Right lobe of liver (tissue), 6 donors: ENCODE data around the gene PLA2G5. TPM values are rescaled to one million over a fixed set of nuclear protein-coding genes. Genes with fewer than 3 reads are reported as not detected.

Experiments
- ATAC-seq, 4 donors: fragments of 200-7000 bp; cut with Tn5 transposase; one replicate each; pipeline ENCODE4 v1.9.1; 2020; ENCODE audit warnings: mild to moderate bottlenecking in 4 of 4, moderate library complexity in 4 of 4
- DNase-seq, 3 donors: peaks; one replicate each; pipeline ENCODE4 v3.0.0-alpha.2; 2020
- H3K27ac ChIP-seq, 3 donors: fragments of 200-600 bp; one replicate each; pipeline ENCODE4 v1.8.0; 2022
- H3K27me3 ChIP-seq, 2 donors: fragments of 200-600 bp; one replicate each; pipeline ENCODE4 v1.8.0; 2022
- H3K36me3 ChIP-seq, 4 donors: fragments of 200-600 bp; sonication (generic) in 1 of 4; one replicate each; pipeline versions ENCODE4 v1.5.1 to v1.8.0; 2017 to 2022; ENCODE audit warnings: control low read depth in 1 of 4
- H3K4me1 ChIP-seq, 4 donors: fragments of 200-600 bp; sonication (generic) in 1 of 4; one replicate each; pipeline versions ENCODE4 v1.5.1 to v1.8.0; 2017 to 2022; ENCODE audit warnings: control low read depth in 1 of 4
- H3K4me3 ChIP-seq, 3 donors: fragments of 200-600 bp; one replicate each; pipeline ENCODE4 v1.8.0; 2022
- H3K9me3 ChIP-seq, 4 donors: fragments of 200-600 bp; sonication (generic) in 1 of 4; one replicate each; pipeline versions ENCODE4 v1.5.1 to v1.8.0; 2017 to 2022; ENCODE audit warnings: control low read depth in 1 of 4
- POLR2A ChIP-seq: fragments of 450-650 bp; IDR thresholded peaks from one replicate; pipeline ENCODE4 v1.6.1; 2017; ENCODE audit warnings: antibody characterized with exemption, mild to moderate bottlenecking
- WGBS: methylation state at CpG from one replicate; pipeline ENCODE4 v1.1.6; 2018; ENCODE audit warnings: low coverage, low lambda C conversion rate; ENCODE audit not compliant: insufficient coverage; ENCODE audit errors: missing lambda C conversion rate; 5-methylcytosine and 5-hydroxymethylcytosine counted together
- intact Hi-C, 2 donors: fragments of 100-400 bp; cut with DNase I; formaldehyde crosslinking; loops; one replicate each; pipeline versions ENCODE4 v1.11.2 to v1.14.1; 2022
- total RNA-seq, 6 experiments: library from RNA; depleted of rRNA in 2 of 6; stranded (reverse); fragments of >200 nt in 2 of 6; fragmentation: NEBNext Ultra II Directional in 3 of 6; extraction: Animal tissue kit (Norgen Biotek cat#: 25700) in 3 of 6; gene quantifications; one replicate each; pipeline versions ENCODE4 v1.1.0 to v1.2.4, GENCODE V29; 2016 to 2023
- TF ChIP-seq, protein P1 (sequence below), 4 donors: fragments of 200-600 bp in 3 of 4; fragments of 450-650 bp in 1 of 4; IDR thresholded peaks; one replicate each; pipeline versions ENCODE4 v1.5.1 to v1.8.0; 2016 to 2022; ENCODE audit warnings: antibody characterized with exemption in 4 of 4, mild to moderate bottlenecking in 2 of 4
- donor health status: DM: no; HTN: yes; CAD: no.
- donor health status: DM: no; HTN: no; CAD: no.
- donor health status: DM: no; HTN: no; CAD: no.
- donor health status: DM: no; HTN: yes; CAD: no.
- donor health status: DM: no; HTN: yes; CAD: no.

PLA2G5 gene
- total RNA-seq, 6 experiments from 2014 or later = 0.62 to 4.8 (median 3.2) TPM

DNA sequence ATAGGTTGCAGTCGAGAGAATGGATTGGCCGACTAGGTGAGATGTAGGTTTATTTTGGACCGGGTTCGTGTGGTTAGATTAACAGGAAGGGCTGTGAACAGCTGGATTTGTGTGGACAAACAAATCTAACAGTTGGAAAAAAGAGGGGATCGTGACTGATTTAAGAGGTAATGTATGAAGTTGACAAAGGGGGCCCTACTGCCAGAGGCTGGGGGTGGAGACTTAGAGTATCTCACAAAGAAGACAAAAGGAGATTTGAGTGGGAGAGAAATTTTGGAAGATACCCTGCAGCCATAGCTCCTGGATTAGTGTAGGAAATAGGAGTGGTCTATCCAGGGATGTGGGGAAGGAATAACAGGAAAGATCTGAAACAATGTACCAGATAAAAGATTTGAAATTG is 38.8 kb upstream of the PLA2G5 start:
- no peak for TF ChIP-seq POLR2A
- TF ChIP-seq, protein P1, sequence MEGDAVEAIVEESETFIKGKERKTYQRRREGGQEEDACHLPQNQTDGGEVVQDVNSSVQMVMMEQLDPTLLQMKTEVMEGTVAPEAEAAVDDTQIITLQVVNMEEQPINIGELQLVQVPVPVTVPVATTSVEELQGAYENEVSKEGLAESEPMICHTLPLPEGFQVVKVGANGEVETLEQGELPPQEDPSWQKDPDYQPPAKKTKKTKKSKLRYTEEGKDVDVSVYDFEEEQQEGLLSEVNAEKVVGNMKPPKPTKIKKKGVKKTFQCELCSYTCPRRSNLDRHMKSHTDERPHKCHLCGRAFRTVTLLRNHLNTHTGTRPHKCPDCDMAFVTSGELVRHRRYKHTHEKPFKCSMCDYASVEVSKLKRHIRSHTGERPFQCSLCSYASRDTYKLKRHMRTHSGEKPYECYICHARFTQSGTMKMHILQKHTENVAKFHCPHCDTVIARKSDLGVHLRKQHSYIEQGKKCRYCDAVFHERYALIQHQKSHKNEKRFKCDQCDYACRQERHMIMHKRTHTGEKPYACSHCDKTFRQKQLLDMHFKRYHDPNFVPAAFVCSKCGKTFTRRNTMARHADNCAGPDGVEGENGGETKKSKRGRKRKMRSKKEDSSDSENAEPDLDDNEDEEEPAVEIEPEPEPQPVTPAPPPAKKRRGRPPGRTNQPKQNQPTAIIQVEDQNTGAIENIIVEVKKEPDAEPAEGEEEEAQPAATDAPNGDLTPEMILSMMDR (IDR thresholded peaks at IDR 0.05) = no peak
- DNase-seq = no peak
- H3K27me3 ChIP-seq = no peaks in the 10 kb centered on the region
- no peaks in the 10 kb centered on the region for H3K9me3 ChIP-seq
- H3K27ac ChIP-seq = no peak overlapping the region
- H3K4me1 ChIP-seq = no peaks in the 10 kb centered on the region
- 69% methylated on average over 5 of the region's 5 CpGs for WGBS
- ATAC-seq = no peak
- intact Hi-C loops = no loop called here
- H3K36me3 ChIP-seq = no peaks in the 10 kb centered on the region
- no peak overlapping the region for H3K4me3 ChIP-seq

DNA sequence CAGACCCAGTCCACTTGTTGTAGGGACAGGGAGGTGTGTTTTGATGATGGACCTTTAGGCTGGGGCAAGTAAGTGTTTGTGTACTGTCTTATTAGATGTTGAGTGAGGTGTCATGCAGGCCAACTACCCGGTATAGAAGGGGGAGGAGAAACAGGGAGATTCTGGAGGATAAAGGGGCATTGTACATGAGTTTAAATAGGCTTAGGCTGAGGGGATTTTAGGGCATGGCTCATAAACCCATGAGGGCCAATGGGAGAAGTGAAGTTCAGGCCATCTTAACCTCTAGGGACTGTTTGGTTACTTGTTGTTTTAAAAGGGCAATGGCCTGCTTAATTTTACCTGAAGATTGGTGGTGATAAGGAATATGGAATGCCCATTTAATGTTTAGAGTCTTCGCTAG is 38.2 kb upstream of the PLA2G5 start:
- no peaks in the 10 kb centered on the region for H3K9me3 ChIP-seq

DNA sequence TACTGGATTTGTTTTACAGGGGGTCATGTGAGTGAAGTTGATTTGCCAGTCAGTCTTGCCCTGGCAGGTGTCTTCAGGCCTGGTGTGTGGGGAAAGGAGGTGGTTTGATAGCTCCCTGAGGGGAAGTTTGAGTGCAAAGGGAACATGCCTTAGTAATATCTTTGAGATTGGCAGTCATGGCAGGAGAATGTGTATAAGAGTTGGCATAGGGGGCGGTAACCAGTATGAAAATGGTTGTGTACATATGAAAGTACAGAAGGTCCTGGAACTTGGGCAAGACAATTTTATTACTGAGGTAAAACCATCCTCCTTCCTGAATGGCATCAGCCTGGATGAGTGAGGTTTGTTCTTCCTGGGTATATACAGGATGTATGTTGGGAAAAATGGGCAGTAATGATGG is 37.6 kb upstream of the PLA2G5 start:
- no peak for DNase-seq
- Histone ChIP-seq H3K4me1 (no peaks in the 10 kb centered on the region), H3K27me3 (no peaks in the 10 kb centered on the region), H3K27ac (no peak overlapping the region), H3K36me3 (no peaks in the 10 kb centered on the region), H3K9me3 (no peaks in the 10 kb centered on the region), H3K4me3 (no peak overlapping the region)
- 70% methylated on average over 1 of the region's 1 CpG for WGBS
- no peak for ATAC-seq
- TF ChIP-seq, protein P1 (IDR thresholded peaks at IDR 0.05) = no peak
- no peak for TF ChIP-seq POLR2A
- intact Hi-C loops = no loop called here

More for the DNA sequence above, 38.2 kb upstream of the PLA2G5 start:
- H3K27ac ChIP-seq = no peak overlapping the region
- DNase-seq = no peak
- no peak overlapping the region for H3K4me3 ChIP-seq
- intact Hi-C loops = no loop called here
- no peak for TF ChIP-seq POLR2A
- TF ChIP-seq, protein P1 (IDR thresholded peaks at IDR 0.05) = no peak
- H3K36me3 ChIP-seq = no peaks in the 10 kb centered on the region
- WGBS = 81% methylated on average over 2 of the region's 2 CpGs
- no peaks in the 10 kb centered on the region for H3K27me3 ChIP-seq
- no peaks in the 10 kb centered on the region for H3K4me1 ChIP-seq
- no peak for ATAC-seq

DNA sequence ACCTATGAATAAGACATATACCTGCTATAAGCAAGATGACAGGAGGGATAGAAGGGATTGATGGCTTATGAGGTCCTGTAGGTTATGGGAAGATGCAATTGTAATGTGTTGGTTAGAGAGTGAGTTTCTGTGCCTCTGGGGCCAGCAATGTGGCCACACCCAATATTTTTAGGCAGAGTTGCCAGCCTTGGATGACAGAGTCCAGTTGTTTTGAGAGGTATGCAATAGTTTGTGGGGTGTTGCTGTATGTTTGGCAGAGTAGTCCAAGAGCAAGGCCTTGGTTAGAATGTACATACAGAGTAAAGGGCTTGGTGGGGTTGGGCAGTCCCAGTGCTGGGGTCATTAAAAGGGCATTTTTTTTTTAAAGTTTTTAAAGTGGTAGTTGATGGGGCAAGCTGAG is 36.6 kb upstream of the PLA2G5 start:
- Histone ChIP-seq H3K4me1 (no peaks in the 10 kb centered on the region), H3K27me3 (no peaks in the 10 kb centered on the region), H3K9me3 (no peaks in the 10 kb centered on the region), H3K36me3 (no peaks in the 10 kb centered on the region), H3K27ac (no peak overlapping the region), H3K4me3 (no peak overlapping the region)
- DNase-seq (no peak), ATAC-seq (no peak)
- no peak for TF ChIP-seq POLR2A
- TF ChIP-seq, protein P1 (IDR thresholded peaks at IDR 0.05) = no peak
- intact Hi-C loops = no loop called here

DNA sequence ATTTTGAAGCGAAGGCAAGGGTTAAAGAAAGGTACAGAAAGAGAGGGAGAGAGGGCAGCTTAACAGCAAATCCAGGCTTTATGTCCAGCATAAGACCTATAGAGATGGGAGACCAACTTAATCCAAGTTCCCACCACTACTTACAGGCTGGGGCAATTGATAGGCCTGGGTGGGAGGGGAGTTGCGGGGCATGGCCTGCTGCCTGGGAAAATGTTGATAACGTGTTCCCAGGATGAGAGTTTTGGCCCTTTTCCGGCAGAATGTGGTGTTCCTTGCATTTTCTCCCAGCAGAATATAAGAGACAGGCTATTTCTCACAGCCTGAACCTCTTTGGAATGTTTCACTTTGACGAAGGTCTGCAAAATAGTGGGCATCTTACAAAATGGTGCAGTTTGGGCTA is 34.9 kb upstream of the PLA2G5 start:
- no peaks in the 10 kb centered on the region for H3K4me1 ChIP-seq
- intact Hi-C loops = no loop called here
- no peak for ATAC-seq
- H3K36me3 ChIP-seq = no peaks in the 10 kb centered on the region
- WGBS = 48% methylated on average over 5 of the region's 5 CpGs
- TF ChIP-seq POLR2A = no peak
- TF ChIP-seq, protein P1 (IDR thresholded peaks at IDR 0.05) = no peak
- H3K27me3 ChIP-seq = no peaks in the 10 kb centered on the region
- H3K9me3 ChIP-seq = no peaks in the 10 kb centered on the region
- DNase-seq = no peak
- no peak overlapping the region for H3K27ac ChIP-seq
- no peak overlapping the region for H3K4me3 ChIP-seq
